Measurements from ENCODE around the gene EEF2K.

EEF2K gene

DNA sequence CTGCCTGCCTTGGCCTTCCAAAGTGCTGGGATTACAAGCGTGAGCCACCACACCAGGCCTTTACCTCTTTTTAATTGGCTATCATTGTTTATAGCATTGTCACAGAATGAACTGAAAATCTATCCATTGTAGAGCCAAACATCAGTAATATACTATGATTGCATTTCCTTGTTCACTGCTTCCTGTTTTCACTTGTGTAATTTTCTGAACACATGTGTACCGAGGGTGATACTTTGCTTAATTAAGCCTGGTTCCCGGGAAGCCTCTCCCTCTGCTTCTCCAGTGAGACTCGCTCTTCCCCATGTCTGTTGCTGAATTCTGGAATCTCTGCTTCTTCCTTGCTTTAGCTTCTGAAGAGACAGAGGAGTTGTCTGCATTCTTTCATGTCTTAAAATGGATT is 124.2 kb downstream of the EEF2K start:
- DNase-seq (ENCODE audit: low read depth in 2 of 2, low spot score in 1 of 2) = no peak

DNA sequence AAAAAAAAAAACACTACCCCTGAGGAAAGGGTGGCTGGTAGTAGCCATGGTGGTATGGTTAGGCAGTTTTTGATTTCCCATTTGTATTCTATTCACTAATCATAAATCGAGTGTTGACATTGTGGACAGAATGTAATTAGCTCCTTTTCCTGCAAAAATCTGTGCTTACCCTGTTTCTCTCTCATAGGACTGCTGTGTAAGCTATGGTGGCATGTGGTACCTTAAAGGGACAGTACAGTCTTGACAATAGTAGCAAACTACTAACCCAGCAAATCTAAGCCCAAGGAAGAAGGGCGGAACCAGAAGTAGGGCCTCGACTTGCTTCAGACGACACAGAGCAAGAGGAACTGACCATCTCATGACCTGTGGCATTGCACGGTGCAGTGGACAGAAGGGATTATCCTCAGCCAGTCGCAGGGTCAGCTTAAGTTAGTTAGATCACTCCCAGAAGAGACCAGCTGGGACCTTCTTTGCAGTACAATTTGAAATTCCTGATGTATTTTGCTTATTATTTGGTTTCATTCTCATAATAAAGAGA is 127.4 kb downstream of the EEF2K start:
- no peak for DNase-seq (ENCODE audit: low read depth in 2 of 2, low spot score in 1 of 2)

DNA sequence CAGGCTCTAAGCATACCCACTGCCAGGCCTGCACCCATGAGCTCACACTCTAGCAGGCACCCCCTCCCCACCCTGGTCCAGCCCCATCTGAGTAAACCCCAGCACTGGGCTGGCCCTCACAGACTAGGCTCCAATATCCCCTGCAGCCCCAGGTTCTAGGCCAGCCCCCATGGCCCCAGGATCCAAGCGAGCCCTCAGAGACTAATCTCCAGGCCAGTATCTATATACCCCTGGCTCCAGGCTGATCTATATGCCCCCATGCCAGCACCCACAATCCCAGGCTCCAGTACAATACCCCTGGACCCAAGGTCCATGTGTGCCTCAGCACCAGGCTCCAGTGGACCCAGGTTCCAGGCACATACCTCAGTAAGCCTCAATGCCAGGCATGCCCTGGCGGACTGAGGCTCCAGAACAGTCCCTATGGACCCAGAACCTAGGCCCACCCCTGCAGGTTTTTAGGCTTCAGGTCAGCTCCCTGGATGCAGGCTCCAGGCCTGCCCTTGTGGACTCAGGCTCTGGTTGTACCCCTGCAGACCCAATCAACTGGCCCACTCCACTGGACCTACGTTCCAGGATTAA is 129.7 kb downstream of the EEF2K start:
- DNase-seq (ENCODE audit: low read depth in 2 of 2, low spot score in 1 of 2) = no peak

DNA sequence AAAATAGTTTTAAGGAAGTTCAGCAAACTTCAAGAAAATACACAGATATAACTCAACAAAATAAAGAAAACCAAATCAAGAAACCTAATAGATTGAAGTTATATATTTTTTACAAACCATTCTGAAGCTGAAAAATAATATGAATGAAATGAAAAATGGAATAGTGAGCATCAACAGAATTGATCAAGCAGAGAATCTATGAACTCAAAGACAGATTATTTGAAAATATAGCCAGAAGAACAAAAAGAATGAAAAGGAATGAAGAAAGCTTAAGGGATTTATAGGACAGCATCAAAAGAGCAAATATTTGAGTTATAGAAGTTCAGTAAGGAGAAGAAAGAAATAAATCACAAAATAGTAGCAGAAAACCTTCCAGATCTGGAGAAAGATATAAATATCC is 130.5 kb downstream of the EEF2K start:
- no peak for DNase-seq (ENCODE audit: low read depth in 2 of 2, low spot score in 1 of 2)

DNA sequence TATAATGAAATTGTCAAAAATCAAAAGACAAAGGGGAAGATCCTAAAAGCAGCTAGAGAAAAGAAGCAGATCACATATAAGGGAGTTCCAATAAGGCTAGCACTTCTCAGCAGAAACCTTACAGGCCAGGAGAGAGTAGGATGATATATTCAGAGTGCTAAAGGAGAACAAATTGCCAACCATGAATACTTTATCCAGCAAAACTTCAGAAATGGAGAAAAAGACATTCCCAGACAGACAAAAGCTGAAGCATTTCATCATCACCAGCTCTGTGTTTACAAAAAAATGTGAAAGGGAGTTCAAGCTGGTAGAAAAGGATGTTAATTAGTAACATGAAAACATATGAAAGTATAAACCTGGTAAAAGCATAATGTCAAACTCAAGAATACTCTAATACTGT is 131.0 kb downstream of the EEF2K start:
- no peak for DNase-seq (ENCODE audit: low read depth in 2 of 2, low spot score in 1 of 2)

DNA sequence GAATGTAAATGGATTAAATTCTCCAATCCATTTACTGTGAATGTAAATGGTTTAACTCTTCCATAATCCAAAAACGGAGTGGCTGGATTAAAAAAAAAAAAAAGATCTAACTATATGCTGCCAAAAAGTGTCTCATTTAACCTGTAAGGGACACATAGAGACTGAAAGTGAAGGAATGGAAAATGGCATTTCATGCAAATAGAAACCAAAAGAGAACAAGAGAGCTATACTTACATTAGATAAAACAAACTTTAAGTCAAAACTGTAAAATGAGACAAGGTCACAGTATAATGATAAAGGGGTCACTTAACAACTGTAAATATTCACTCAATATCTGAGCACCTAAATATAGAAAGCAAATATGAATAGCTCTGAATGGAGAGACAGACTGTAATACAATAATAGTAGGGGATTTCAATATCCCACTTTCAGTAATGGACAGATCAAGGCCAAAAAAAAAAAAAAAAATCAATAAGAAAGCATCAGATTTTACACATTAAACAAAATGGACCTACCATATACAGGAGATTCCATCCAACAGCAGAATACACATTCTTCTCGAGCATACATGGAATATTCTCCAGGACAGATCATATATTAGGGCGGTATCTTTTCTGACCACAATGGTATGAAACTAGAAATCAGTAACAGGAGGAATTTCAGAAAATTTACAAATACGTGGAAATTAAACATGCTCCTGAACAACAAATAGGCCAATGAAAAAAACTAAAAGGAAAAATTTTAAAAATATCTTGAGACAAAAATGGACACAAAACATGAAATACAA is 132.0 kb downstream of the EEF2K start:
- no peak for DNase-seq (ENCODE audit: low read depth in 2 of 2, low spot score in 1 of 2)

Measured in stimulated activated CD8-positive, alpha-beta memory T cell treated with anti-CD3 and anti-CD28 coated beads, Interleukin-4, amount 100 ng/mL, for 4 hours (primary cell).